Measurements from ENCODE around the gene SPIN1.

GRCh38 chr9:88406051-88406450, 17.8 kb downstream of the SPIN1 start:
- TF ChIP-seq CTCF (IDR thresholded peaks at IDR 0.05), result no peak
- no peak for TF ChIP-seq POLR2A (IDR thresholded peaks at IDR 0.05)
